GM19397 (cell line): Measurements from ENCODE around the gene SIPA1L3.
A peak's percentile ranks its signal among the peaks of the same experiment; 100 is the strongest.
"Not testable (repeated sequence)": the region's sequence is repeated elsewhere in the genome, so short reads cannot be mapped to it uniquely, and the experiment has no call there.

Source experiments
- ATAC-seq: cut with Tn5 transposase; IDR thresholded peaks from one replicate; pipeline ENCODE4 v1.9.1; 2021; ENCODE audit warnings: mild to moderate bottlenecking, moderate library complexity; ENCODE audit not compliant: unreplicated experiment

Gene SIPA1L3, protein sequence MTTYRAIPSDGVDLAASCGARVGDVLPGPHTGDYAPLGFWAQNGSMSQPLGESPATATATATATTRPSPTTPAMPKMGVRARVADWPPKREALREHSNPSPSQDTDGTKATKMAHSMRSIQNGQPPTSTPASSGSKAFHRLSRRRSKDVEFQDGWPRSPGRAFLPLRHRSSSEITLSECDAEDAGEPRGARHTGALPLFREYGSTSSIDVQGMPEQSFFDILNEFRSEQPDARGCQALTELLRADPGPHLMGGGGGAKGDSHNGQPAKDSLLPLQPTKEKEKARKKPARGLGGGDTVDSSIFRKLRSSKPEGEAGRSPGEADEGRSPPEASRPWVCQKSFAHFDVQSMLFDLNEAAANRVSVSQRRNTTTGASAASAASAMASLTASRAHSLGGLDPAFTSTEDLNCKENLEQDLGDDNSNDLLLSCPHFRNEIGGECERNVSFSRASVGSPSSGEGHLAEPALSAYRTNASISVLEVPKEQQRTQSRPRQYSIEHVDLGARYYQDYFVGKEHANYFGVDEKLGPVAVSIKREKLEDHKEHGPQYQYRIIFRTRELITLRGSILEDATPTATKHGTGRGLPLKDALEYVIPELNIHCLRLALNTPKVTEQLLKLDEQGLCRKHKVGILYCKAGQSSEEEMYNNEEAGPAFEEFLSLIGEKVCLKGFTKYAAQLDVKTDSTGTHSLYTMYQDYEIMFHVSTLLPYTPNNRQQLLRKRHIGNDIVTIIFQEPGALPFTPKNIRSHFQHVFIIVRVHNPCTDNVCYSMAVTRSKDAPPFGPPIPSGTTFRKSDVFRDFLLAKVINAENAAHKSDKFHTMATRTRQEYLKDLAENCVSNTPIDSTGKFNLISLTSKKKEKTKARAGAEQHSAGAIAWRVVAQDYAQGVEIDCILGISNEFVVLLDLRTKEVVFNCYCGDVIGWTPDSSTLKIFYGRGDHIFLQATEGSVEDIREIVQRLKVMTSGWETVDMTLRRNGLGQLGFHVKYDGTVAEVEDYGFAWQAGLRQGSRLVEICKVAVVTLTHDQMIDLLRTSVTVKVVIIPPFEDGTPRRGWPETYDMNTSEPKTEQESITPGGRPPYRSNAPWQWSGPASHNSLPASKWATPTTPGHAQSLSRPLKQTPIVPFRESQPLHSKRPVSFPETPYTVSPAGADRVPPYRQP (N-terminal part only)

DNA sequence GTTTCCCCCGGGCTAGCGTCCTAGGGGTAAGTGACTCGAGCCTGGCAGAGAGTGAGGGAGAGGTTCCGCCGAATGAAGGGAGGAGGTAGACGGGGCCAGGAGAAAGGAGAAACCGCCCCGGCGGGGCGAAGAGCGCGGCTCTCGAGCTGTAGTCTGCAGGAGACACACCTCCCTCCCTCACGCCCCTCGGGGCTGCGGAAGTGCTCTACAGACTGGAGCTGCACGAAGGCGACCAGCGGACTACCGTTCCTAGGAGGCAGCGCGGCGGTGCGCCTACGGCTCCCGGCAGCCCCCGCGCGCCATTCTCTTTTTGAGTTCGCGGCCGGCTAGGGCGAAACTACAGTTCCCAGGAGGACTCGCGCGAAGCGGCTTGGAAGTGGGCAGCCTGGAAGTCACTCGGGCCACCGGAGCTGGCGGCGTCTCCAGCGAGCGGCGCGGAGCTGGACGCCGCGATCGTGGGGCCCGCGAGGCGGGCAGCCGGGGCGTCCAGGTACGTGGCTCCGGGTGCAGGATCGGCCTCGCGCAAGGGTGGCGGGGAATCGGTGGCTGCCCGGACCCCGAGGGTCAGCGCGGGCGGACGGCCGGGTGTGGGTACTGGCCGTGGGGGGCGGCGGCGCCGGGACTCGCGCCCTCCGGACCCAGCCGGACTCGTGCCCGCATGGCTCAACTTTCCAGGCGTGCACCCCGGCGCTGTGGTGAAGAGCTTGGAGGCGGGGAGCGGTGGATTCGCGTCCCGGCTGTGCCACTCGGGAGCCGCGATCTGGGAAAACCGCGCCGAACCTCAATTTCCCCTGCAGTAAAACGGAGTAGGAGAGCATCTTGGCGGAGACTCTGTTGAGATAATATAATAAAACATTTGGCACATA lies at the start of gene SIPA1L3:
Gene SIPA1L3 (plus strand): TSS at position 340 of the 866 bp plus-strand sequence. CDS start 174,358 bp downstream, outside the sequence.
- peak; percentile 84 for ATAC-seq

DNA sequence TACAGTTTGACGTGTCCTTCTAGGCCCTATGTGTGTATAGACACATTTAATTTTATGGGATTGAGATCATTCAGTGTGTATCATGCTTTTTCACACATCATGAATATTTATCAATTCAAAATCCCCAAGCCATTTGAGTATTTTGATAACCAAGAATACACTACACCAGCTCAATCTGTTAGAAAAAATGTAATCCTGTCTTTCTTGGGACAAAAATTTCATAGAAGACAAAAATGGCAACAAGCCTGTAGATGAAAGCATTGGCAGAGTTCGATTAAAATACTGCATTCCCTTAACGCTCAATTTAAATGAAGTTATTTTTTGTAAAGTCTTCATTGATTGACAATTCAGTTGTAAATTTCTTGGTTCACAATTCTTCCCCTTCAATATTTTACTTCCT lies 42.5 kb upstream of the SIPA1L3 start:
- ATAC-seq, result no peak

DNA sequence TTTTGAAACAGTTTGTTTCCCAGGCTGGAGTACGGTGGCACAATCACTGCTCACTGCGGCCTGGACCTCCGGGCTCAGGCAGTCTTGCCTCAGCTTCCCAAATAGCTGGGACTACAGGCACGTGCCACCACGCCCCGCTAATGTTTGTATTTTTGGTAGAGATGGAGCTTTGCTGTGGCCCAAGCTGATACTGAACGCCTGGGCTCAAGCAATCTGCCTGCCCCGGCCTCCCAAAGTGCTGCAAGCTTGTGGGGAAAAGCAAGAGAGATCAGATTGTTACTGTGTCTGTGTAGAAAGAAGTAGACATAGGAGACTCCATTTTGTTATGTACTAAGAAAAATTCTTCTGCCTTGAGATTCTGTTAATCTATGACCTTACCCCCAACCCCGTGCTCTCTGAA lies 41.1 kb upstream of the SIPA1L3 start:
- not testable (repeated sequence) for ATAC-seq

DNA sequence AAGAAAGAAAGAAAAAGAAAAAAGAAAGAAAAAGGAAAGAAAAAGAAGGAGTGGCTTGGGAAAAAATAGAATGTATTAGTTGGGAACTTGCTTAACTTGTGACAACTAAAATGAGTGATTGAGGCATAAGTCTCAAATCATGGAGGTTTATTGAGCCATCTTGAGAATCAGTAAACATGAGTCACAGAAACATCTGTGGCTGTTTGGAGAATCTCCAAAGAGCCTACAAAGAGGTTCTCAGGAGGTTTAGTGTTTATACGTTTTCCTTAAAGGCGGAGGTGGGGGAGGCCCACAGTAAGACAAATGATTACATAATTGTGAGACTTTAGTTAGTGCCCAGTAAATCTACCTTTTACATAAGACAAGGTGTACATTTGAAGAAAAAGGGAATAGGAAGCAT lies 39.2 kb upstream of the SIPA1L3 start:
- no peak for ATAC-seq

DNA sequence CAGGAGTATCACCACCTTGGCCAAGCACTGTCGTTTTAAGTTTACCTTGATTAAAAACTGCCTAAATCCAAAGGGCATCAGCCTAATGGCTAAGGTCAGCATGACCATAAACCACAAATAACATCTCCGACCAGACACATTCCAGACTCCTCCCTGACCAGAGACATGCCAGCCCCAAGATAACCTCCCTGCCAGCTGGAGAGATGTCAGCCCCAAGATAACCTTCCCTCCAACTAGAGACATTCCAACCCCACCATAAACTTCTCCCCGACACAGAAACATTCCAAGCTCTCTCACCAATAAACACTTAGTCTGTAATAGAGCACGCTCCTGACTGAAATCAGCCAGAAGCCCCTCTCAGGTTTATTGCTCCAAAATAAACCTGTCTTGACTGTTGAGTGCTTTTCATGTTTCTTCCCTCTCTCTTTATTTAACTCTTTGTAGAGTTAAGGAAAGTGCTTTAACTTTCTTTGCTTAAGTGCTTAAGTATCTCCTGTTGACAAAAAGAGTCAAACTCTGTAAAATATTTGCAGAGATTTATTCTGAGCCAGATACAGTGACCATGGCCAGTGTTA lies 37.2 kb upstream of the SIPA1L3 start:
- no peak for ATAC-seq

DNA sequence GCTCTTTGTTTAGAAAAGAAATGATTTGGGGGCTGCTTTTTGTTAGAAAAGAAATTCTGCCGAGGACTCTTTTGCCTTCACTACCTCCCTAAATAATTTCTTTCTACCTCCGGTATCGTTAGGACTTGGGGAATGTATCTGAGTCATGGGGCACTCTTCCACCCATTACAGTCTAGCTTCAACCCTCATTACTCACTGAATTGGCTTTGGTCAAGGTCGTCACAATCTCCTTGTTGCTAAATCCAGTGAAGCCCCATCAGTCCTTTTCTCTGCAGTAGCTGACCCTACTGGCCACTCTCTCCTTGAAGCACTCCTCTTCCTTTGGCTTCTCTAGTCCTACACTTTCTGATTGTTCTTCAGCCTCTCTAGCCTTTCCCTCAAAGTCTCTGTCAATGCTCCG lies 34.6 kb upstream of the SIPA1L3 start:
- no peak for ATAC-seq

DNA sequence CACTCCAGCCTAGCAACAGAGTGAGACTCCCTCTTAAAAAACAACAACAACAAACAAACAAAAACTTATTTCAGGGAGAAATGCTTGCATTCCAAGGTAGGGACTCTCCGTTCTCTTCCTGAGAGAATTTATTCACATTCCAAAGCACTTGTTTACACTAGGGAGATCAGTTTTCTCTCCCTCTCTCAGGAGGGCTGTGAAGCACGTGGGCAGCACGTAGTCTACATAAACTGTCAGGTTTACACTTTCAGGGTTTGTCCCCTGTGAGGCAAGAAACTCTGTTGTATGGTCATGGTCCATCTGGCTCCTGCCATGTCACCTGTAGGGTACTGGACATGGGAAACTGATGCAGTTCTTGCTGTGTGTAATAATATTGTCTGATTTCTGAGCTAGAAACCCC lies 32.2 kb upstream of the SIPA1L3 start:
- no peak for ATAC-seq

DNA sequence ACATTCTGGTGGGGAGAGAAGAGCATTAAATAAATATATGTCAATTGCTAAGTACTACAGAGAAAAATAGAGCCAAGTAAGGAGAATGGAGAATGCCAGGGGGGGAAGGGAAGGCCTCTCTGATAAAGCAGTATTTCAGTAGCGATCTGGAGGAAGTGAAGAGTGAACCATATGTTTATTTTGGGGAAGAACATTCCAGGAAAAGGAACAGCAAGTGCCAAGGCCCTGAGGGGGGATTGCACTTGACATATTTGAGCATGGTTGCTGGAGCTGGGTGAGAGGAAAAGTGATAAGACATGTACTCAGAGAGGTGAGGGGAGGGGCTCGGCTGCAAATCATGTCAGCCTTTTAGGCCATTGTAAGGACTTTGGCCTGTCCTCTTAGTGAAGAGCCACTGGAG lies 31.0 kb upstream of the SIPA1L3 start:
- no peak for ATAC-seq

DNA sequence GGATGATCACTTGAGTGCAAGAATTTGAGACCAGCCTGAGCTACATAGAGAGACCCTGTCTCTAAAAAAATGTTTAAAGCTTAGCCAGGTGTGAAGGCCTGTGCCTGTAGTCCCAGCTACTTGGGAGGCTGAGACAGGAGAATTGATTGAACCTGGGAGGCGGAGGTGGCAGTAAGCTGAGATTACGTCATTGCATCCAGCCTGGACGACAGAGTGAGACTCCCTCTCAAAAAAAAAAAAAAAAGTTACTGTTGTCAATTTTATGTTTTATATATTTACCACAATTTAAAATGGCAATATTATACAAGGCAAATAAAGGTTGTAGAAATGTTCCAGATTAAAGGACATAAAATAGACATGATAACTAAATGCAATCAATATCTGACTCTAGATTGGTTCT lies 29.9 kb upstream of the SIPA1L3 start:
- ATAC-seq, result no peak

DNA sequence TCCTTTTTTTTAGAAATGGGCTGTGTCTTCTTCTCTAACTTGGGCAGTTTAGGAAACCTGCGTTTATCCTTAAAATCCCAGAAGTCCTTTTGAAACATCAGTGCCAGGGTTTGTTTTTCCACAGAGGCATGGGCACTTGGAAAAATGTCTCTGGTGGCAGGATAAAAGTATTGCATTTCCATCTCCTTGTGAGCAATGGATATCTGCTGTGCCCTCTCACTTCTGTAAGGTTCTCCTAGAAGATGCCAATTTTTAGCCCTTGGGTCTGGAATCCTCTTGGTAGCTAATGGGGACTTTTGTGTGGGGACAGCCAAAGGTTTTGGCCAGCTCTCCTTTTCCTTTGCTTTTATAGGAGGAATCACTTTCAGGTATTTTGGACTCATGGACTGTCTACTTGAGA lies 21.6 kb upstream of the SIPA1L3 start:
- ATAC-seq, result no peak

DNA sequence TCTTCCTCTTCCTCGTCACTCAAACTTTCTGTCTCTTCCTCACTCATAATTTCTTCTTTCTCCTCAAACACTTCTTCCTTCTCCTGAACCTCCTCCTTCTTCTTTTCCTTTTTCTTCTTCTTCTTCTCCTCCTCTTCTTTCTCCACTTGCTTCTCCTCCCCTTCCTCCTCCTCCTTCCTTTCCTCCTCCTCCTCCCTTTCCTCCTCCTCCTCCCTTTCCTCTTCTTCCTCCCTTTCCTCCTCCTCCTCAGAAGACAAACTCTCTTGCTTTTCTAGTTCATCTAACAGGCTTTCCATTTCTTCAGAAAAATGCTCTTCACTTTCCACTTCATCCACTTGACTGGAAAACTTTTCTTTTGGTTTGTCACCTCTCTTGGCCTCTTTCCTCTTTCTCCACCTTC lies 20.4 kb upstream of the SIPA1L3 start:
- ATAC-seq, result no peak

DNA sequence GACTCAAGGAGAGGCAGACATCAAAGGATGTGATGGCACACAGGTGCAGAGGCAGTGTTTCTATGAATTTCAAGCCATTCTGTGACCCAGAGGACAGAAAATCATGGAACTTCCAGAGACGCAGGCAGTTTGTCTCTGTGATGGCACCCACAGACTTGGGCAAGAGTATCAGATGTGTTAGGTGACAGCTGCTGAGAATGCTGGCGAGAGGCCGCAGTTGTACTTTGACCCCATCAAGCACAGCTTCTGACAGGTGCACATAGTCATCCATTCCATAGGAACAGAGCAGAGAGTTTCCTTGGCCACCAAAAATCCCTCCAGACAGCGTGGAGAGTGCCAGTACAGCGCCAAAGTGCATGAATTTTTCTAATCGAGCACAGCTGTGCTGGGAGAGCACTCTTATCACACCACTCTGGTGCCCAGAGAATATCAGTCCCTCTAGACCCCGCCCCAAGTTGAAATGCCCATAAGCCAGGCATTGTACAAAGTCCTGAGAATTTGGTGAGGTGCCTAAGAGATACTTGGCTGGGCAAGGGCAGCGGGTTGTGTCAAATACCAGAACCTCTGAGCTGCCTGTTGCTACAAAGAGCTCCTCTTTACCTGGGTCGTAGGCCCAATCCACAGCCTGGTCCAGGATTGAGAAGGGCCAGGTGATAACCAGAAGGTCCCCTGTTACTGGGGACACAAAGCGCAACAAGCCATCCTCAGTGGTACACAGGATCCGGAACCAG lies 13.0 kb upstream of the SIPA1L3 start:
- no peak for ATAC-seq

DNA sequence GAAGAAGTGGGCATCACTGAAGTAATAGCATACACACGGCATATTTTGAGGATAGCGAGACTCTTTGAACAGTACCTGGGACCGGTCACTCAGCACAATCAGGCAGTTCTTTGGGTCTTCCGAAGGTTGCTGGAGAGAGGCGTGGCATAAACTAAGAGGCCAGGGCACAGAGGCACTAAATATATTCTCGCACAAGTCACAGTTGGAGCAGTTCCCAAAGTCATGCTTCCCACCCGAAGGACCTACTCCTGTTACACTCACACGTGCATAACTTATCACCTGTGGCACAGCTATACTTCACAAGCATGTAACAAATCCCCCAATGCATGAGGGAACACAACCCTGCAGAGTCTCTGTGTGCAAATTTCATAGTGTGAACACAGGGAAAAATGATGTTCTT lies 10.8 kb upstream of the SIPA1L3 start:
- ATAC-seq, result no peak

DNA sequence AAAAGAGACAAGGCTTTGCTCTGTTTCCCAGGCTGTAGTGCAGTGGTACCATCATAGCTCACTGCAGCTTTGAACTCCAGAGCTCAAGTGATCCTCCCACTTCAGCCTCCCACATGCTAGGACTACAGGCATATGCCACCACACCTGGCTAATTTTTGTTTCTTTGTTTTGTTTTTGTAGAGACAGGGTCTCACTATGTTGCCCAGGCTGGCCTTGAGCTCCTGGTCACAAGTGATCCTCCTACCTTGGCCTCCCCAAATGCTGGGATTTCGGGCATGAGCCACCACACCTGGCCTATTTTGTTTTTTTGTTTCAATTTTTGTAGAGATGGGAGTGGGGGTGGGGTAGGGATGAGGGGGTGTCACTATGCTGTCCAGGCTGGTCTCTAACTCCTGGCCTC lies 7.6 kb upstream of the SIPA1L3 start:
- ATAC-seq, result no peak

DNA sequence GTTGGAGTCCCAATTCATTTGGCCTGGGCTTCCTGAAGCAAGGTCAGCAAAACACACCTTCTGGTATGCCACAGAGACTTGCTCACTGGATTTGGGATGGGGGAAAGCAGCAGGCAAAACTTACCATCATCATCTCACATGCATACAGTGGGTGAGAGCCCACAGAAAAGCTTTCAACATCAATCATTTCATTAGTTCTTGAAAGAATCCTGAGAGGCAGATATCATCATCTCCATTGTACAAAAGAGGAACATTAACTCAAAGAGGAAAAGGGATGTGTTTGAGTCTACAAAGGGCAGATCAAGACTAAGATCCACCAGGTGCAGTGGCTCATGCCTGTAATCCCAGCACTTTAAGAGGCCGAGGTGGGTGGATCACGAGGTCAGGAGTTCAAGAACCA lies 7.0 kb upstream of the SIPA1L3 start:
- no peak for ATAC-seq

DNA sequence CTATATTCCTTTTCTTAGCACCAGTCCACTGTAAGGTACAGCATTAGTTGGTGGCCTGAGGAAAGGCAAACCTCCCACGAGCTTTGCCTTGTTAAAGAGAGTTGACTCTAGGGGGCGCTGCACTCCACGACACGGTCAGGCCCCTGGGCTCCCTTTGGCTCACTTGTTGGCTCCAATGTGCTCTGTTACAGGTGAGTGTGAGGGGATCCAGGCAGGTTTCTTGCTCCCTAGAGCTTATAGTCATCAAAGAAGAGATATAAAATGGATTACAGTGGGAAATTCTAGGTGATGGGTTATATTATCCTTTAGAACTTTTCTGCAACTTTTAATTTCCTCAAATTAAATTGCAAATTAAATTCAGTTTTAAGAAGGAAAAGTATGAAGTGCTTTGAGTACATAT lies 4.3 kb upstream of the SIPA1L3 start:
- peak; percentile 32 for ATAC-seq

DNA sequence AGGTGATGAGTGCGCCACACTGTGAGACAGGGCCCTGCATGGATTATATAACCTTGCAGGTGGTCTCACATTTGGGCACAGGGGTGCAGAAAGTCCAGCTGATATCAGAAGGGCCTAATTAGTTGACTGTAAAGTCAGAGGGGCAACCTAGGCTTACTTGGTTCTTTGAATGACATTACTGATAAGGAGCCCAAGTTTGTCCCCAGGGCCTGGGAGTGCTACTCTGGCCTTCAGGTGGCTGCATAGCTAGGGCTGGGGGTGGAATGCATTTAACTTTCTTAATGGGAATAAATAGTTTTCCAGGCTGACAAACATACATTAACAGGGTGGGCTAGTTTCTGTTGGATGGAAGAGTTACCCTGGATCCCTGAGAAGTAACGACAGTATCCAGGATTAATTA lies 3.9 kb upstream of the SIPA1L3 start:
- ATAC-seq, result no peak

DNA sequence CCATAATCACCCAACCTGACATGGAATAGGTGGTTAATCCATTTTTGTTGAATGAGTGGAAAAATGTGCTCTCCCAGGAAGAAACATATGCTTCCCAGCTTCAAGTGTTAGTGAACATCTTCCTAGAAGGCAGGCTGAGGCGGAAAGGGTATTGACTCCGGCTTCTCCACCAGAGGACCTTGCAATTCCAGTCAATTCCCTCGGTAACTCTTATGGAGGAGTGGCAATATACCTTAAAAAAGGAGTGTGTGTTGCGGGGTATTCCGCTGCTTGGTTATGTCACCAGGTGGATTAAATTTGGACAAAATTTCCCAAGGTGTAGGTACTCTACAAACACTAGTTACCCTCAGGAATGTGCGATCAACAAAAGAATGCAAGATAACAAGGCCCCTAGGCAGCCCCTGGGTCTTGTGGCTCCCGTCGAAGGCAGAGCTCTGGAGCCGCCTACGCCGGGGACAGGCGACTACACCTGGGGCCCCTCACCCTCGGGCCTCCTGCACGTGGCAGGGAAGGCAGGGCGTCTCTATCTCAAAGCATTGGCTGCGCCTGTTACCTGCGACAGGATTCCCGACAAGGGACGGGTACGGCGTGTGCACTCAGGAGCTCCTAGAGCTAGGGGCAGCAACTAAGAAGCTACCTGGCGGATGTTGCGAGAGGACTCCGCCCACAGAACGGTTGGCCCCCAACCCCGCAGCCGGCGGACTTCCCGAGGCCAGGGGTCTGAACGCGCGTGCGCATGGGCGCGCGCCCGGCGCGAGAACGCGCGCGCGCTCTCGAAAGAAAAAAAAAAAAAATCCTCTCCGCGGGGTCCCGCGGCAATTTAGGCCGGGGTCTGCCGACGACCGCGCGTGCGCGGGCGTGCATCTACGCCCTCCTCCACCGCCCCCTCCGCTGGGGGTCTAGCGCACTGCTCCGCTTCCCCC lies 801 bp upstream of the SIPA1L3 start, which contains the start of gene WDR87:
Gene WDR87 (minus strand): TSS at position 649 of the 923 bp plus-strand sequence. CDS start 8,355 bp downstream, outside the sequence.
- peak; percentile 31 for ATAC-seq
